ENCODE measurements around the gene WASHC2C. TPM values are rescaled to one million over a fixed set of nuclear protein-coding genes. Genes with fewer than 3 reads are reported as not detected.
"Not testable (repeated sequence)": the region's sequence is repeated elsewhere in the genome, so short reads cannot be mapped to it uniquely, and the experiment has no call there.

WASHC2C gene, protein sequence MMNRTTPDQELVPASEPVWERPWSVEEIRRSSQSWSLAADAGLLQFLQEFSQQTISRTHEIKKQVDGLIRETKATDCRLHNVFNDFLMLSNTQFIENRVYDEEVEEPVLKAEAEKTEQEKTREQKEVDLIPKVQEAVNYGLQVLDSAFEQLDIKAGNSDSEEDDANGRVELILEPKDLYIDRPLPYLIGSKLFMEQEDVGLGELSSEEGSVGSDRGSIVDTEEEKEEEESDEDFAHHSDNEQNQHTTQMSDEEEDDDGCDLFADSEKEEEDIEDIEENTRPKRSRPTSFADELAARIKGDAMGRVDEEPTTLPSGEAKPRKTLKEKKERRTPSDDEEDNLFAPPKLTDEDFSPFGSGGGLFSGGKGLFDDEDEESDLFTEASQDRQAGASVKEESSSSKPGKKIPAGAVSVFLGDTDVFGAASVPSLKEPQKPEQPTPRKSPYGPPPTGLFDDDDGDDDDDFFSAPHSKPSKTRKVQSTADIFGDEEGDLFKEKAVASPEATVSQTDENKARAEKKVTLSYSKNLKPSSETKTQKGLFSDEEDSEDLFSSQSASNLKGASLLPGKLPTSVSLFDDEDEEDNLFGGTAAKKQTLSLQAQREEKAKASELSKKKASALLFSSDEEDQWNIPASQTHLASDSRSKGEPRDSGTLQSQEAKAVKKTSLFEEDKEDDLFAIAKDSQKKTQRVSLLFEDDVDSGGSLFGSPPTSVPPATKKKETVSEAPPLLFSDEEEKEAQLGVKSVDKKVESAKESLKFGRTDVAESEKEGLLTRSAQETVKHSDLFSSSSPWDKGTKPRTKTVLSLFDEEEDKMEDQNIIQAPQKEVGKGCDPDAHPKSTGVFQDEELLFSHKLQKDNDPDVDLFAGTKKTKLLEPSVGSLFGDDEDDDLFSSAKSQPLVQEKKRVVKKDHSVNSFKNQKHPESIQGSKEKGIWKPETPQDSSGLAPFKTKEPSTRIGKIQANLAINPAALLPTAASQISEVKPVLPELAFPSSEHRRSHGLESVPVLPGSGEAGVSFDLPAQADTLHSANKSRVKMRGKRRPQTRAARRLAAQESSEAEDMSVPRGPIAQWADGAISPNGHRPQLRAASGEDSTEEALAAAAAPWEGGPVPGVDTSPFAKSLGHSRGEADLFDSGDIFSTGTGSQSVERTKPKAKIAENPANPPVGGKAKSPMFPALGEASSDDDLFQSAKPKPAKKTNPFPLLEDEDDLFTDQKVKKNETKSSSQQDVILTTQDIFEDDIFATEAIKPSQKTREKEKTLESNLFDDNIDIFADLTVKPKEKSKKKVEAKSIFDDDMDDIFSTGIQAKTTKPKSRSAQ (N-terminal part only)
- 33.9 TPM for polyA plus RNA-seq (2013, experiment 1 of 4)
- polyA plus RNA-seq (2013, experiment 2 of 4): 35.4 TPM
- 22.3 TPM for polyA plus RNA-seq (2013, experiment 3 of 4)
- polyA plus RNA-seq (2013, experiment 4 of 4): 28.0 TPM

DNA sequence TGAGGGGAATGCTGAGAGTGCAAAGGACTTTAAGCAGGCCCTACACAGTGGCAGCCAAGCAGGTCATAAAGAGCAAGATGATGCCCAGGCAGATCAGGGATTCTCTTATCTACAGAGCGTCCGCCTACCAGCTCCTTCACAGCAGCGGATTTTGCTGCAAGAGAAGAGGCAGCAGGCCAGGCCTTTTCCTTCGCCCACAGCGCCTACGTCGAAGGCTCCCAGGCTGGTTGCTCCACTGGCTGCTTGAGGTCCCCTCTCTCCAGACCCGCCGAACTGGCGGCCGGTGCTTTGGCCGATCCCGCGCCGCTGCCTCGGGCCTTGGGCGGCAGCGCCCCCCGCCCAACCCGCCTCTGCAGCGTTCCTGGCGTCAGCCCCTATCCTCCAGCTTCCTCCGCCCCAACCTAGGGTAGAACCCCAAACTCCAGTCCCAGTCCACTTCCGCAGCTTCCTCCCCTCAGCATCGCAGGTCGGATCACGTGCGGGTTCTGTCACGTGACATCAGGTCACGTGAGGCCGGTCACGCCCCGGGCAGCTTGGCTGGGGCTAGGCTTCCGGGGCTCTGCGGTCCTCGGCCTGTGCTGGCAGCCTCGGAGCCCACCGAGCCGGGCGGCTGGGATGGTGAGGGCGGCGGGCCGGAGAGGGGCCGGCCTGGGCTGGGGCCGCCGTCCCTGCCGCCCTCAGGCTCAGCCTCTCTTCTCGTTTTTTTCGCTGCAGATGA lies at the start of gene WASHC2C:
WASHC2C (plus strand) TSS at position 564 of the 718 bp plus-strand sequence; CDS start at position 616, 52 bp downstream.
- WGBS, 2 experiments: 2% methylated on average over 49 of the region's 49 CpGs
- H3K27me3 ChIP-seq (ENCODE audit: control insufficient read depth, insufficient read depth, low read length, poor library complexity, severe bottlenecking); H3K36me3 ChIP-seq (ENCODE audit: control insufficient read depth, insufficient read depth, low read length); H3K4me1 ChIP-seq (ENCODE audit: control insufficient read depth, insufficient read depth, low read length); H3K9me3 ChIP-seq (ENCODE audit: control insufficient read depth, low read length); H3K27ac ChIP-seq (ENCODE audit: insufficient read depth, low read depth, low read length, poor library complexity, severe bottlenecking): not testable (repeated sequence)
- H3K4me3 ChIP-seq (ENCODE audit: insufficient read depth, low read depth, low read length): peak within 1 kb of the TSS; percentile 58

DNA sequence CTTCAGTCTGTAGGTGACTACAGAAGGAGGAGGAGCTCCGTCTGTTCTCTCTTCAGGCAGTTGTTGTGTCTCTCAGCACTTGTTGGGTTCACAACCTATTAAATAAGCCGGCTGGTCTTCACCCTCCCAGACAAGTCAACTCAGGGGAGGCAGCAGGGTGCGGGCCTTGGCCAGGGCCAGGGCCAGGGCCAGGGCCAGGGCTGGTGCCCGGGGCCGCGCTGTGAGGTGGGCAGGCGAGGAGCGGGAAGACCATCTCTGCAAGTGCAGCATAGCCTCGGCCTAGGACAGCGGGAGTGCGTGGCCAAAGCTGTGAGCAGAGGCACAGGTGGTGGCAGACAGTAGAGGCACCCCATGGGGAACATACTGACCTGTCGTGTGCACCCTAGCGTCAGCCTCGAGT lies 48.6 kb upstream of the WASHC2C start:
- not testable (repeated sequence) for H3K9me3 ChIP-seq (ENCODE audit: control insufficient read depth, low read length); H3K4me1 ChIP-seq (ENCODE audit: control insufficient read depth, insufficient read depth, low read length); H3K36me3 ChIP-seq (ENCODE audit: control insufficient read depth, insufficient read depth, low read length); H3K4me3 ChIP-seq (ENCODE audit: insufficient read depth, low read depth, low read length); H3K27ac ChIP-seq (ENCODE audit: insufficient read depth, low read depth, low read length, poor library complexity, severe bottlenecking); H3K27me3 ChIP-seq (ENCODE audit: control insufficient read depth, insufficient read depth, low read length, poor library complexity, severe bottlenecking)
- WGBS, 2 experiments: 91 to 92% methylated on average over 12 to 13 of the region's 14 CpGs

DNA sequence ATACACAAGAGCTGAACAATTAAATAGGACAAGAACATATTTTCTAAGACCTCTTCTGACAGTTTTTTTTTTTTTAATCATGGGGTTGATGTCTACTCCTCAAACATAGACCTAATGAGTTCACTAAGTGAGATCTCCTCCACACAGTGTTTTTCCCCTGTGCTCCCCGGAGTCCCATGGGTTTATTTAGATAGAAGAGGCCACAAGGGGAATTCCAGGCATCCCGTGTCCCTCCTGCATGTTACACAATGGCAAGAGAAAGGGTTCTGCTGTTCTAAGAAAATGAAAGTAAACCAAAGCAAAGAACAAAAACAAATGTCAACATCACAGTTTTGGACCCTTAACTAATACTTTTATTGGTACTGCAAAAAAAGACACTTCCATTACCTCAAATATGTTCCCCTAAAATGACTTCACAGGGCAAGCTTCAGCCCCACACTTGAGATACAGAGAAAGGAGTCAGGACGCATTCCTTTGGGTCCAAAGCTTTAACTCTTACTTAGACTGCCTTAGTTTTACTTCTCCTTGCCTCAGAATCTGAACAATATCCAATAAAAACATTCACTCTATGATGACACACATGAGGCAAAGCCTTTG lies 16.8 kb upstream of the WASHC2C start:
- H3K27me3 ChIP-seq (ENCODE audit: control insufficient read depth, insufficient read depth, low read length, poor library complexity, severe bottlenecking); H3K27ac ChIP-seq (ENCODE audit: insufficient read depth, low read depth, low read length, poor library complexity, severe bottlenecking); H3K4me3 ChIP-seq (ENCODE audit: insufficient read depth, low read depth, low read length); H3K36me3 ChIP-seq (ENCODE audit: control insufficient read depth, insufficient read depth, low read length); H3K9me3 ChIP-seq (ENCODE audit: control insufficient read depth, low read length); H3K4me1 ChIP-seq (ENCODE audit: control insufficient read depth, insufficient read depth, low read length): not testable (repeated sequence)
- 71 to 100% methylated on average over 1 of the region's 3 CpGs for WGBS, 2 experiments

DNA sequence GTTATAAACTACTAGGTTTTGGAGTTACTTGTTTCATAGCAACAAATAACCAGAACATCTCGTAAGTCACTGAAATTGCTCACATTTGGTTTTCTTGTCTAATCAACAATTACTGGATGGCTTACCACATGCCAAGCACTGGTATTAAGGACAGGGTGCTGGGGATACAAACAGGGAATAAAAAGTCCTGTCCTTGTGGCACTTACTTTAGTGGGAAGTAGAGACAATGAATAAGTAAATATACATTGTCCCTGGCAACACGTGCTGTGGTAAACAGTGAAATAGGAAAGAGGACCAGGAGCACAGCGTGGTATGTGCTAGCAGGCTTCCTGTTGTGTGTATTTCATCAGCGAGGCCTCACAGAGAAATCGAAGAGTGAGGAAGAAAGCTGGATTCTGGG lies 15.8 kb upstream of the WASHC2C start:
- not testable (repeated sequence) for H3K4me1 ChIP-seq (ENCODE audit: control insufficient read depth, insufficient read depth, low read length); H3K27ac ChIP-seq (ENCODE audit: insufficient read depth, low read depth, low read length, poor library complexity, severe bottlenecking); H3K27me3 ChIP-seq (ENCODE audit: control insufficient read depth, insufficient read depth, low read length, poor library complexity, severe bottlenecking); H3K36me3 ChIP-seq (ENCODE audit: control insufficient read depth, insufficient read depth, low read length); H3K4me3 ChIP-seq (ENCODE audit: insufficient read depth, low read depth, low read length); H3K9me3 ChIP-seq (ENCODE audit: control insufficient read depth, low read length)
- WGBS, 2 experiments: 79 to 100% methylated on average over 1 of the region's 5 CpGs

DNA sequence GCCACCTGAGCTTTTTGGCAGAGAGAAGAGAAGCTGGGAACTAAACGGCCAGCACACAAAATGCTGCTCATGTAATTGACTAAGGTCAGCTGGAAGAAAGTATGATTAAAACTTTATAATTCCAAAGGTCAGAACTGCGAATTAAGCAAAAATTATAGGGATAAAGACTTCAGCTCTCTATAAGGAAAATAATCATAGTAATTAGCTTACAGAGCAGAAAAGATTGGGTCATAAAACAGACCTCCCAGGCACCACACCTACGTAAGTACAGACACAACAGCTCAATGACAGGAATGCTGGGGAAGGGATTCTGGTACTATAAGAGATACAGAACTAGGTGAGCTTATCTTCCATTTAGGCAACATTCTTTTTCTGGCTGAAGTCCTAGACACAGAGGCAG lies 10.0 kb upstream of the WASHC2C start:
- not testable (repeated sequence) for H3K27me3 ChIP-seq (ENCODE audit: control insufficient read depth, insufficient read depth, low read length, poor library complexity, severe bottlenecking); H3K9me3 ChIP-seq (ENCODE audit: control insufficient read depth, low read length); H3K4me1 ChIP-seq (ENCODE audit: control insufficient read depth, insufficient read depth, low read length); H3K27ac ChIP-seq (ENCODE audit: insufficient read depth, low read depth, low read length, poor library complexity, severe bottlenecking); H3K4me3 ChIP-seq (ENCODE audit: insufficient read depth, low read depth, low read length); H3K36me3 ChIP-seq (ENCODE audit: control insufficient read depth, insufficient read depth, low read length)
- WGBS, 2 experiments: 84 to 97% methylated on average over 2 to 3 of the region's 3 CpGs

DNA sequence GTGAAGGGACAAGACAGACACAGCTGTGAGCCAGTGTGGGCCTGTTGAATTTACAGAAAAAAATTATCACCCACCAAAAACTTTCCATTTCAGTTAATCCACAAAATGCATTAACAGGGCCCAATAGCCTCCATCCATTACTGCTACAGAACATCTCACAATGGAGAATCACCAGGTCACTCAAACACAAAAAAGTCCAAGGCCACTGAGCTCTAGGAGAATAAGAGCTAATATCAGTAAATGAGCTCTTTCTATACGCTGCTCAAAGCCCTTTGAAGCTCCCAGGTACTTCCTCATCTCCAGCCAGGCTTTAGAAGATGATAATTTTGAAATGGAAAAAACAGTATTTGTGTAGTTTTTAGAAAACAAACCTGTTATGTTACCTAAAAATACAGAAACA lies 9.4 kb upstream of the WASHC2C start:
- H3K4me1 ChIP-seq (ENCODE audit: control insufficient read depth, insufficient read depth, low read length); H3K4me3 ChIP-seq (ENCODE audit: insufficient read depth, low read depth, low read length); H3K27ac ChIP-seq (ENCODE audit: insufficient read depth, low read depth, low read length, poor library complexity, severe bottlenecking); H3K36me3 ChIP-seq (ENCODE audit: control insufficient read depth, insufficient read depth, low read length); H3K9me3 ChIP-seq (ENCODE audit: control insufficient read depth, low read length); H3K27me3 ChIP-seq (ENCODE audit: control insufficient read depth, insufficient read depth, low read length, poor library complexity, severe bottlenecking): not testable (repeated sequence)
- WGBS, 2 experiments: 70 to 78% methylated on average over 1 of the region's 1 CpG

DNA sequence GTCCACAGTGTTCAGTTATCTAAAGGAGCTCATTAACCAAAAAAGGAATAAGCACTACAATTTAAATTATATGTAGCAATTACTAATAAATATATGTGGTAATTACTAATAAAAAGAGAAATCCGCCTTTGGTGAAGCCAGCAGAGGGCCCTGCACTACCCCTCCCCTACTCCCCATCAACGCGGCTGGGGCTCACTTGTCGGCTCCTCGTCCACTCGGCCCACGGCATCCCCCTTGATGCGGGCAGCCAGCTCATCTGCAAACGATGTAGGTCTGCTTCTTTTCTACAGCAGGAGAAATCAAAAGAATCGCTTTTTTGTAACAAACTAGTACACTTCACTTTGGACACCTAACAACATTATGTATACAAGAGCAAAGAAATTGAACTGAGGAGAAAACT lies 5.6 kb upstream of the WASHC2C start:
- no CpG with 5 or more reads among the region's 10 CpGs for WGBS, 2 experiments
- H3K36me3 ChIP-seq (ENCODE audit: control insufficient read depth, insufficient read depth, low read length); H3K27me3 ChIP-seq (ENCODE audit: control insufficient read depth, insufficient read depth, low read length, poor library complexity, severe bottlenecking): not testable (repeated sequence)

DNA sequence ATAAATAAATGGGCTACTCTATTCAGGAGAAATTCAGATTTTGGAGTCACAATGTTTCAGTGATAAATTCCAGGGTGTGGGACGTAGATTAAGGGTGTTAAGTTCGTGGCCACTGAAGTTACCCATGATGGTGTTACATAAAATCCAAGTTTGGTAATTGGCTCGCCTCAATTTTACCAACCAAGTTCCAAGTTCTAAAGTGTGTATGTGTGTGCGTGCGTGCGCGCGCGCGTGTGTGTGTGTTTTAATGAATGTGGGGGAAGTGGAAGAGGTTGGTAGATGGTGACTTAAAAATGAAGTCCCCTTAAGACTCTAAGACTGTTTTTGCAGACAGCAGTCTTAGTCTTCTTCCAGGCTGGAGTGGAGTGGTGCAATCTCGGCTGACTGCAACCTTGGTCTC lies 3.2 kb upstream of the WASHC2C start:
- not testable (repeated sequence) for H3K27me3 ChIP-seq (ENCODE audit: control insufficient read depth, insufficient read depth, low read length, poor library complexity, severe bottlenecking); H3K4me3 ChIP-seq (ENCODE audit: insufficient read depth, low read depth, low read length); H3K9me3 ChIP-seq (ENCODE audit: control insufficient read depth, low read length); H3K27ac ChIP-seq (ENCODE audit: insufficient read depth, low read depth, low read length, poor library complexity, severe bottlenecking); H3K36me3 ChIP-seq (ENCODE audit: control insufficient read depth, insufficient read depth, low read length); H3K4me1 ChIP-seq (ENCODE audit: control insufficient read depth, insufficient read depth, low read length)
- WGBS, 2 experiments: 93 to 94% methylated on average over 11 of the region's 11 CpGs

More for the DNA sequence above, 5.6 kb upstream of the WASHC2C start:
- H3K9me3 ChIP-seq (ENCODE audit: control insufficient read depth, low read length); H3K4me3 ChIP-seq (ENCODE audit: insufficient read depth, low read depth, low read length); H3K27ac ChIP-seq (ENCODE audit: insufficient read depth, low read depth, low read length, poor library complexity, severe bottlenecking); H3K4me1 ChIP-seq (ENCODE audit: control insufficient read depth, insufficient read depth, low read length): not testable (repeated sequence)

DNA sequence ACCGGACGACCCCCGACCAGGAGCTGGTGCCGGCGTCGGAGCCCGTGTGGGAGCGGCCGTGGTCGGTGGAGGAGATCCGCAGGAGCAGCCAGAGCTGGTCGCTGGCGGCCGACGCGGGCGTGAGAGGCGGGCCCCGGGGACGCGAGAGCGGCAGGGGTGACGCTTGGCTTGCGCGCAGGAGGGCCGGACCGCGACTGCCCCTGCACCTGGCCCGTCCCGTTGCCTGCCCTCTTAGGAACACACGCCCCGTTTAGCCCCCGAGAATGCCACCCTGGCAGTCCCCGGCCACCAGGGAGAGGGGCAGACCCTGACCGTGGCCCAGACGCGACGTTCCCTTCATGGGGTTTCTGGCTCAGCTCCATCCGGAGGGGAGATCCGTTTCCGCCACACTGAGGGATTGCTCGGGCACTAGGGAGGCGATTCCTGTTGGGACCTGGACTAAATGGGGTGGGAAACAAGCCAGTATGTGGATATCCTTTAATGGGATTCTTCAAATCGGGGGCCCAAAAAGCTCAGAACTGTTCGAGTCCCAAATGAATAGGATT lies 427 bp downstream of the WASHC2C start:
- H3K4me3 ChIP-seq (ENCODE audit: insufficient read depth, low read depth, low read length): peak overlapping the region; percentile 58
- H3K9me3 ChIP-seq (ENCODE audit: control insufficient read depth, low read length); H3K27me3 ChIP-seq (ENCODE audit: control insufficient read depth, insufficient read depth, low read length, poor library complexity, severe bottlenecking); H3K27ac ChIP-seq (ENCODE audit: insufficient read depth, low read depth, low read length, poor library complexity, severe bottlenecking); H3K36me3 ChIP-seq (ENCODE audit: control insufficient read depth, insufficient read depth, low read length); H3K4me1 ChIP-seq (ENCODE audit: control insufficient read depth, insufficient read depth, low read length): not testable (repeated sequence)
- 6 to 7% methylated on average over 11 to 15 of the region's 45 CpGs for WGBS, 2 experiments

Data from ectodermal cell (in vitro differentiated cells).